Measurements from ENCODE around the gene SCARF2. TPM values are rescaled to one million over a fixed set of nuclear protein-coding genes. Genes with fewer than 3 reads are reported as not detected.
"Not testable (repeated sequence)": the region's sequence is repeated elsewhere in the genome, so short reads cannot be mapped to it uniquely, and the experiment has no call there.

The SCARF2 gene
- total RNA-seq, 2 donors from 2014 or later = 3.1 to 3.6 TPM

DNA sequence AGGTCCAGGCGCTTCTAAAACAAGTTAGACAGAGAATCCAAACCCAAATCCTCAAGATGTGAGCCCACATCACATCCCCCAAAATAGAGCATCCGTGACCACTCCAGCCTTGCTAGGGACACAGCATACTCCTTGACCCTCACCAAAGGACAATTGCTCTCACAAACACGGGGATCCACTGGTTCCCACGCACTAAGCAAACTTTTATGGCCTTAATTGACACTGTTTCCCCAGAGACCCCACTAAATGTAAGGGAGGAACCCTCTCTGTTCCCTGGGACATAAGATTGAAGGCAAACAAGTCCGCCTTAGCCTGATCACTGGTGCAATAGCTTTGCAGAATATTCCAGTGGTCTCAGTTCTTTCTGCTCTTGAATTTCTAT, 23.6 kb downstream of the SCARF2 start:
- Mint-ChIP-seq H3K27me3 (no peaks in the 10 kb centered on the region), H3K4me1 (no peaks in the 10 kb centered on the region), H3K27ac (peak overlapping the region; percentile 19), H3K36me3 (ENCODE audit: low read depth) (no peaks in the 10 kb centered on the region), H3K4me3 (no peak overlapping the region)
- H3K9me3 ChIP-seq (ENCODE audit: control insufficient read depth, low read length, poor library complexity, severe bottlenecking) = no peaks in the 10 kb centered on the region
- no peak for DNase-seq
- ATAC-seq = no peak

DNA sequence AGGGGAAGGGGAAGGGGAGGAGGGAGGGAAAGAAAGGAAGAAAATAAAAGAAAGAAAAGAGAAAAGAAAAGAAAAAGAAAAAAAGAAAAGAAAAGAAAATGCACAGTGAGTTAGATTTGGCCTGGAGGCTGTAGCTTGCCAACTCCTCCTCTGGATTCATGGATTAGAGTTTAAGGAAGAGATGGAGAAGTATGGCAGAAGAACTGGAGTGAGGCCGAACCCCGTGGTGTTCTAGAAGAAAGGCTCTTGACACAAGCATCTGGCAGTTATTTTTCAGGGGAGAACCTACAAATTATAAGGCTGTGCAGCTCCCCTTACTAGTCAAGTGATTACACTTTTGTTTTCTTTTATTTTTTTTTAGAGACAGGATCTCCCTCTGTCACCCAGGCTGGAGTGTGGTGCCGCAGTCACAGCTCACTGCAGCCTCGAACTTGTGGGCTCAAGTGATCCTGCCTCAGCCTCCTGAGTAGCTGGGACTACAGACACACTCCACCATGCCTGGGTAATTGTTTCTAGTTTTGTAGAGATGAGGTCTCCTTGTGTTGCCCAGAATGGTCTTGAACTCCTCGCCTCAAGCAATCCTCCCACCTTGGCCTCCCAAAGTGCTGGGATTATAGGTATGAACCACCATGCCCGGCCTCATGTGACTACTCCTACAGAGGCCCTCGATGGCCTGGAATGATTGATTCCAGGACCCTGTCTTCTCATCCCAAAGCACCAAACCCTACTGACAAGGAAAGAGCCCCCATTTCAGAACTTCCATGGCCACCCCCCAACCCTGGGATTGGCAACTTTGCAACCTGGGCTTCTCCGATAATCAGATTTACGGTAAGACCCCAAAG, 24.2 kb downstream of the SCARF2 start:
- no peak for ATAC-seq
- no peaks in the 10 kb centered on the region for H3K36me3 Mint-ChIP-seq (ENCODE audit: low read depth)
- H3K9me3 ChIP-seq (ENCODE audit: control insufficient read depth, low read length, poor library complexity, severe bottlenecking) = no peaks in the 10 kb centered on the region

DNA sequence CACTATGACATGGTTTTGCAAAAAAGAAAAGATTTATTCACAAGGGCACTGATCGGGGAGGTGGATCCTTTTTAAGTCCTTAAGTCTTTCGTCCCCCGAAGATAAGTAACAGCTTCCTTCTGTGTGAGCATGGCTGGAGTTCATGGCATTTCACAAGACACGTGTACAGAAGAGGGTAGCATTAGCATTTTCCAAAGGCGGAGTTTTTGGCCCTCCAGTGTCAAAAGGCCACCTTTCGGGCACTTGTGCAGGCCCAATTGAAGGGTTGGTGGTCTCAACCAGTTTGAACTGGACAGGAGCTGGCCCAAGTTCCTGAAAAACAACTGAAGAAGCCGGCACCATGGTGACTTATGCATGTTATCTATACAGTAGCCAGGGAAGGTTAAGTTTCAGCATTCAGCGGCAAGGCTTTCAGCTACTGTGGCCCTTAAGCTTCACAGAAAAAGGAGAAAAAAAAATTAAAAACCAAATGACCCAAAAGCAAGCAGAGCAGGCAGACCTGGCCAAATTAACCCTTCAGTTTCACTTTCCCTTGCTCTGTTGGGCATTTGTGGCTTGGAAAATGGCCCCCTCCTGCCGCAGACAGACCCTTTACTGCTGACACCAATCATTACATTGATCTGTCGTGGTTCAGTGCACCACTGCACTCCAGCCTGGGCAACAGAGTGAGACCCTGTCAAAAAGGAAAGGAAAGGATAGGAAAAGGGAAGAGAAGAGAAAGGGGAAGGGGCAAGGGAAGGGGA, 25.0 kb downstream of the SCARF2 start:
- no peaks in the 10 kb centered on the region for H3K36me3 Mint-ChIP-seq (ENCODE audit: low read depth)
- DNase-seq (no peak), ATAC-seq (no peak)
- H3K4me1 Mint-ChIP-seq = no peaks in the 10 kb centered on the region
- no peak overlapping the region for H3K27ac Mint-ChIP-seq
- no peak overlapping the region for H3K4me3 Mint-ChIP-seq
- no peaks in the 10 kb centered on the region for H3K27me3 Mint-ChIP-seq
- no peaks in the 10 kb centered on the region for H3K9me3 ChIP-seq (ENCODE audit: control insufficient read depth, low read length, poor library complexity, severe bottlenecking)

More for the DNA sequence above, 24.2 kb downstream of the SCARF2 start:
- no peak for DNase-seq
- no peaks in the 10 kb centered on the region for H3K27me3 Mint-ChIP-seq
- no peak overlapping the region for H3K4me3 Mint-ChIP-seq
- H3K4me1 Mint-ChIP-seq = no peaks in the 10 kb centered on the region
- peak overlapping the region; percentile 19 for H3K27ac Mint-ChIP-seq

DNA sequence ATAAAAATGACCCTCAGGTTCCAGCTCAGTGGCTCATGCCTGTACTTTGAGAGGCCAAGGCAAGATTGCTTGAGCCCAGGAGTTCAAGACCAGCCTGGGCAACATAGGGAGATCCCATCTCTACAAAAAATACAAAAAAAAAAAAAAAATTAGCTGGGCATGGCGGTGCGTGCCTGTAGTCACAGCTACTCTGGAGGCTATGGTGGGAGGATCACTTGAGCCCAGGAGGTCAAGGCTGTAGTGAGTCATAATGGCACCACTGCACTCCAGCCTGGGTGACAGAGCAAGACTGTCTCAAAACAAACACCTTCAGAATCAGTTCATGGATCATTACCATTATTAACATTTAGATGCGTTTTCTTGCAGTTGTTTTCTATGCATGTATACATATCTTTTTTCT, 28.2 kb downstream of the SCARF2 start:
- not testable (repeated sequence) for H3K4me1 Mint-ChIP-seq; H3K27ac Mint-ChIP-seq; H3K9me3 ChIP-seq (ENCODE audit: control insufficient read depth, low read length, poor library complexity, severe bottlenecking); DNase-seq; H3K36me3 Mint-ChIP-seq (ENCODE audit: low read depth); ATAC-seq; H3K27me3 Mint-ChIP-seq; H3K4me3 Mint-ChIP-seq

DNA sequence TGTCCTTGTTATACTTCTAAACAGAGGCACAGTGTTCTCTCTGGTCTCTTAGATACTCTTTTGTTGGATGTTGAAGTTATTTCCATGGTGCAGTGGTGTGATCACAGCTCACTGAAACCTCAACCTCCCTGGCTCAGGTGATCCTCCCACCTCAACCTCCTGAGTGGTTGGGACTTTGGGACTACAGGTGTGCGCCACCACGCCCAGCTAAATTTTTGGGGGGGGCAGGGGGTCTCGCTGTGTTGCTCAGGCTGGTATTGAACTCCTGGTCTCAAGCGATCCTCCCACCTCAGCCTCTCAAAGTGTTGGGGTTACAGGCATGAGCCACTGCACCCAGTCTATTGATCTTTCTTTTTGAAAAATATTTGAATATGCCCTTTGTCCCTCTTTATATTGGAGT, 28.7 kb downstream of the SCARF2 start:
- H3K4me3 Mint-ChIP-seq = no peak overlapping the region
- no peak for ATAC-seq

DNA sequence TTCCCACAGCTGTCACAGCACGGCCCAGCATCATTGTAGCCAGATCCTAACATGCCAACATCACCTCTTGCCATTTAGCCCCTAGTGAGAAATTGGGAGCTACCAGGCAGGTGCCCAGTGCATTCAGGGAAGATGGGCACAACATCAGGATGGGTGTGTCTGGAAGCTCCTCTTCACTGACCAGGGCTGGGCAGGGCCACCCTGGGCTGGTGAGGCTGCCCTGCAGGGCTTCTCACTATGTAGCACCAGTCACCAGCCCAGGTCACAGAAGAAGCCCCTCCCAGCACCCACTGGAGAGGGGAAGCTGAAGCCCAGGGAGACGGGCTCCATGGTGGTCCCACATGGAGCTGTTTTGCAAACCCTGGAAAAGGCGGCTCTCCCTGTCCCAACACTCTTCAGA, 29.8 kb downstream of the SCARF2 start:
- no peaks in the 10 kb centered on the region for H3K9me3 ChIP-seq (ENCODE audit: control insufficient read depth, low read length, poor library complexity, severe bottlenecking)
- Mint-ChIP-seq H3K27me3 (no peaks in the 10 kb centered on the region), H3K4me1 (peaks cover 9% of the 10 kb centered on the region), H3K4me3 (no peak overlapping the region), H3K27ac (no peak overlapping the region), H3K36me3 (ENCODE audit: low read depth) (peaks cover 7% of the 10 kb centered on the region)
- ATAC-seq = no peak
- DNase-seq = no peak

More for the DNA sequence above, 28.7 kb downstream of the SCARF2 start:
- no peaks in the 10 kb centered on the region for H3K27me3 Mint-ChIP-seq
- peaks cover under 1% of the 10 kb centered on the region for H3K36me3 Mint-ChIP-seq (ENCODE audit: low read depth)
- DNase-seq = no peak
- no peak overlapping the region for H3K27ac Mint-ChIP-seq
- peaks cover under 1% of the 10 kb centered on the region for H3K4me1 Mint-ChIP-seq
- H3K9me3 ChIP-seq (ENCODE audit: control insufficient read depth, low read length, poor library complexity, severe bottlenecking) = no peaks in the 10 kb centered on the region

DNA sequence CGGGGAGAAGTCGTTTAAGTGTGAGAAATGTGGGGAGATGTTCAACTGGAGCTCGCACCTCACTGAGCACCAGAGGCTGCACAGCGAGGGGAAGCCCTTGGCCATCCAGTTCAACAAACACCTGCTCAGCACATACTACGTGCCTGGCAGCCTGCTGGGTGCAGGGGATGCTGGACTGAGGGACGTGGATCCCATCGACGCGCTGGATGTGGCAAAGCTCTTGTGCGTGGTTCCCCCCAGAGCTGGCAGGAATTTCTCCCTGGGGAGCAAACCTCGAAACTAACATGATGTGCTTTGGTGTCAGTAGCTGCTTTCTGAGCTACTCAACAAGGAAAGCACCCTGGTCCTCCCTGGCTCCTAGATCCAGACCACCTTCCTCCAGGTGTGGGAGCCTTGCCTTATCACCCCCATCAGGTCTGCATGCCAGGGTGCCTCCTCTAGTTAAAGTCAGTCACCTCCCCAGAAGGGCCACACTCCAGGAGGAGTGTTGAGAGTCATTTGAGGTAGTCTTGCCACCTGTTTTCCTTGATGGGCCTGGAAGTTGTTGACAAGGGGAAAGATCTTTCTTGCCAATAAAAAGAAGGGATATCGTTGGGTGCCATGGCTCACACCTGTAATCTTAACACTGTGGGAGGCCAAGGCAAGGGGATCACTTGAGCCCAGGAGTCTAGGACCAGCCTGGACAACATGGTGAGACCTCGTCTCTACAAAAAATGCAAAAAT, 30.8 kb downstream of the SCARF2 start:
- Mint-ChIP-seq H3K4me3 (no peak overlapping the region), H3K27me3 (no peaks in the 10 kb centered on the region), H3K27ac (no peak overlapping the region), H3K36me3 (ENCODE audit: low read depth) (peaks cover 7% of the 10 kb centered on the region), H3K4me1 (peaks cover 9% of the 10 kb centered on the region)
- H3K9me3 ChIP-seq (ENCODE audit: control insufficient read depth, low read length, poor library complexity, severe bottlenecking) = no peaks in the 10 kb centered on the region
- no peak for ATAC-seq
- DNase-seq = no peak

DNA sequence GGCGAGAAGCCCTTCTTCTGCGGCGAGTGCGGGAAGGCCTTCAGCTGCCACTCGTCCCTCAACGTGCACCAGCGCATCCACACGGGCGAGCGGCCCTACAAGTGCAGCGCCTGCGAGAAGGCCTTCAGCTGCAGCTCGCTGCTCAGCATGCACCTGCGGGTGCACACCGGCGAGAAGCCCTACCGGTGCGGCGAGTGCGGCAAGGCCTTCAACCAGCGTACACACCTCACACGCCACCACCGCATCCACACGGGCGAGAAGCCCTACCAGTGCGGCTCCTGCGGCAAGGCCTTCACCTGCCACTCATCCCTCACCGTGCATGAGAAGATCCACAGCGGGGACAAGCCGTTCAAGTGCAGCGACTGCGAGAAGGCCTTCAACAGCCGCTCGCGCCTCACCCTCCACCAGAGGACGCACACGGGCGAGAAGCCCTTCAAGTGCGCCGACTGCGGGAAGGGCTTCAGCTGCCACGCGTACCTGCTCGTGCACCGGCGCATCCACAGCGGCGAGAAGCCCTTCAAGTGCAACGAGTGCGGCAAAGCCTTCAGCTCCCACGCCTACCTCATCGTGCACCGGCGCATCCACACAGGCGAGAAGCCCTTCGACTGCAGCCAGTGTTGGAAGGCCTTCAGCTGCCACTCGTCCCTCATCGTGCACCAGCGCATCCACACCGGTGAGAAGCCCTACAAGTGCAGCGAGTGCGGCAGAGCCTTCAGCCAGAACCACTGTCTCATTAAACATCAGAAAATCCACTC, 31.5 kb downstream of the SCARF2 start:
- H3K9me3 ChIP-seq (ENCODE audit: control insufficient read depth, low read length, poor library complexity, severe bottlenecking) = no peaks in the 10 kb centered on the region
- Mint-ChIP-seq H3K27ac (no peak overlapping the region), H3K36me3 (ENCODE audit: low read depth) (peaks cover 7% of the 10 kb centered on the region), H3K4me3 (no peak overlapping the region), H3K27me3 (no peaks in the 10 kb centered on the region), H3K4me1 (peaks cover 9% of the 10 kb centered on the region)
- DNase-seq = no peak
- no peak for ATAC-seq

DNA sequence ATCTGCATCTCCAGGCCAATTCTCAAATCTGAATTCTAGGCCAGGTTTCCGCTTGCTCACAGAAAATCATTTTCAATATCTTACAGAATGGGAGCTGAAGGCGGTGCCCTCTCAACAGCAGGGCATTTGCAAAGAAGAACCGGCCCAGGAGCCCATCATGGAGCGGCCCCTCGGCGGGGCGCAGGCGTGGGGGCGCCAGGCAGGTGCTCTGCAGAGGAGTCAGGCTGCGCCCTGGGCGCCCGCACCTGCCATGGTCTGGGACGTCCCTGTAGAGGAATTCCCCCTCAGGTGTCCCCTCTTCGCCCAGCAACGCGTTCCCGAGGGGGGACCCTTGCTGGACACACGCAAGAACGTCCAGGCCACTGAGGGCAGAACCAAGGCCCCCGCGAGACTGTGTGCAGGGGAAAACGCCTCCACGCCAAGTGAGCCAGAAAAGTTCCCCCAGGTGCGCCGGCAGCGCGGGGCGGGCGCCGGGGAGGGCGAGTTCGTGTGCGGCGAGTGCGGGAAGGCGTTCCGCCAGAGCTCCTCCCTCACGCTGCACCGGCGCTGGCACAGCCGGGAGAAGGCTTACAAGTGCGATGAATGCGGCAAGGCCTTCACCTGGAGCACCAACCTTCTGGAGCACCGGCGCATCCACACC, 32.2 kb downstream of the SCARF2 start:
- Mint-ChIP-seq H3K4me3 (no peak overlapping the region), H3K27me3 (no peaks in the 10 kb centered on the region), H3K27ac (no peak overlapping the region), H3K4me1 (peaks cover 9% of the 10 kb centered on the region), H3K36me3 (ENCODE audit: low read depth) (peaks cover 7% of the 10 kb centered on the region)
- ATAC-seq = no peak
- DNase-seq = no peak
- H3K9me3 ChIP-seq (ENCODE audit: control insufficient read depth, low read length, poor library complexity, severe bottlenecking) = no peaks in the 10 kb centered on the region

DNA sequence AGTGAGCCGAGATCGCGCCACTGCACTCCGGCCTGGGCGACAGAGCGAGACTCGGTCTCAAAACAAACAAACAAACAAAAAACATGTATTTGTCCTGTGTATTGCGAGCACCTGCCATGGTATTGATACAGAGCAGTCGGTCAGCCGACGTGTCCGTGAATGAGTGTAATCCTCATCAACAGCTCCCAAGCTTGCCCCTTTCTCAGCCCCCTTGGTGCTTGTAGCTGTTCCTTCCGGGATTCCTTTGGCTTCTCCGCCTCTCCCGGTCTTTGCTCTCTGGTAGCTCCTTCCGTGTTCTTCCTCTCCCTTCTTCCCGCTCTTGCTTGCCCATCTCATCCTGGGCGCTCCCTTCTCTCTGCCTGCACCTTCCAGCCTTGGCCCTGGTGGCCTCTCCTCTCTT, 32.7 kb downstream of the SCARF2 start:
- H3K9me3 ChIP-seq (ENCODE audit: control insufficient read depth, low read length, poor library complexity, severe bottlenecking) = no peaks in the 10 kb centered on the region
- no peak for DNase-seq
- Mint-ChIP-seq H3K27me3 (no peaks in the 10 kb centered on the region), H3K36me3 (ENCODE audit: low read depth) (peaks cover 7% of the 10 kb centered on the region), H3K4me3 (no peak overlapping the region), H3K27ac (no peak overlapping the region), H3K4me1 (peaks cover 9% of the 10 kb centered on the region)
- no peak for ATAC-seq

DNA sequence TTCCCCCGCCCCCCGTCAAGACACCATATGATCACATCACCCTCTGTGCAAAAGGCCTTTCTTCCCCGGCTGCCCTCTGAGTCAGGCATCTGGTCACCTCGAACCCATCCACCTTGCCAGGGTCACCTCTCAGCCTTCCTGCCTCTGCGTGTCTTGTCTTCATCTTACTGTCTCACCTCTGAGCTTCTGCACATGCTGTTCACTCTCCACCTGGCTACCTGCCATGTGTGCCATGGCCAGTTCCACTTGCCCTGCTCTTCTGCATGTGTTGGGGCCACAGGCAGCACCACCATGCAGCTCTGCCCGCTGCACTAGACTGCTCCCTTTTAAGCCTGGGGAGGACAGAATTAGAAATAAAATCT, 33.9 kb downstream of the SCARF2 start:
- Mint-ChIP-seq H3K4me3 (no peak overlapping the region), H3K4me1 (peaks cover 12% of the 10 kb centered on the region), H3K36me3 (ENCODE audit: low read depth) (peaks cover 10% of the 10 kb centered on the region), H3K27me3 (no peaks in the 10 kb centered on the region), H3K27ac (peak overlapping the region; percentile 14)
- DNase-seq (no peak), ATAC-seq (no peak)
- no peaks in the 10 kb centered on the region for H3K9me3 ChIP-seq (ENCODE audit: control insufficient read depth, low read length, poor library complexity, severe bottlenecking)

DNA sequence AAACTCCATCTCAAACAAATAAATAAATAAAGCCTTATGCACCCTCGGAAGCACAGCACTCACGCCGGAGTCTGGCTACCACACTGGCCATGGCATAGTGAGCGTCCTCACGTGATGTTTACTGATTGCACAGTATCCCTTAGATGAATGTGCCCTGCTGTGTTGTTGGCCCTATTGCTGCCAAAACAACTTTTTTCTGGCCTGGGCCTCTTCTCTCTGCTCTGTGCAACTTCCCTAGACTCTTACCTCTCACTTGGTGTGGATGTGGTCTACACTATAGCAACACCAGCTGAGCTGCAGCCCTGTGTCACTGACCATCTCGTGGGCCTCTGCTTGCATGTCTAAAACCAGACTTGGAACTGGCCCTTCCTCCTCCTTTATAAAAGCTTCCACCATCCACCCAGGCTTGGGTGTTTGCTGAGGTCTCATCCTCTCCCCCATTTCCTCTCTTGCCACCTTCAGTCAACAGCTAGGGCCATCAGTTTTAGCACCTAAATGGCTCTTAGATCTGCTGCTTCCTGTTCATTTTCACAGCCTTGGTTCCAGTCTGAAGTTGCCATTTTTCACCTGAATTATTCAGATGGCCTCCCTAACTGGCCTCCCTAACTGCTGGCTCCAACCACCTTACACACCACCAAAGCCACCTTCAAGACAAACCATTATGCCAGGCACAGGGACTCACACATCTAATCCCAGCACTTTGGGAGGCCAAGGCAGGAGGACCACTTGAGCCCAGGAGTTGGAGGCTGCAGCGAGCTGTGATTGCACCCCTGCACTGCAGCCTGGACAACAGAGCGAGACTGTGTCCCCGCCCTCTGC, 34.5 kb downstream of the SCARF2 start:
- no peaks in the 10 kb centered on the region for H3K9me3 ChIP-seq (ENCODE audit: control insufficient read depth, low read length, poor library complexity, severe bottlenecking)
- no peak for ATAC-seq
- no peaks in the 10 kb centered on the region for H3K27me3 Mint-ChIP-seq
- DNase-seq = no peak
- H3K36me3 Mint-ChIP-seq (ENCODE audit: low read depth) = peaks cover 10% of the 10 kb centered on the region
- peaks cover 12% of the 10 kb centered on the region for H3K4me1 Mint-ChIP-seq
- peak overlapping the region; percentile 14 for H3K27ac Mint-ChIP-seq
- no peak overlapping the region for H3K4me3 Mint-ChIP-seq

Data from T-helper 17 cell (primary cell).